ENCODE results near the gene FKBP10.
"Not testable (repeated sequence)": the region's sequence is repeated elsewhere in the genome, so short reads cannot be mapped to it uniquely, and the experiment has no call there.

Gene FKBP10

GRCh38 chr17:41773731-41774193 is 39.0 kb upstream of the FKBP10 start:
- no peak for TF ChIP-seq JUND (IDR thresholded peaks at IDR 0.05; ENCODE audit: low read depth)
- peak in 1 of 2 experiments; percentile 49 for DNase-seq (ENCODE audit: low read depth in 1 of 2, low spot score in 1 of 2)
- in situ Hi-C loops (cut with HindIII; ENCODE audit: low pct_unique_long_range_greater_than_20kb, low sequenced_read_pairs) = no loop called here

GRCh38 chr17:41775394-41776226 is 37.2 kb upstream of the FKBP10 start:
- DNase-seq (ENCODE audit: low read depth in 1 of 2, low spot score in 1 of 2) = no peak
- in situ Hi-C loops (cut with HindIII; ENCODE audit: low pct_unique_long_range_greater_than_20kb, low sequenced_read_pairs) = no loop called here
- TF ChIP-seq JUND (IDR thresholded peaks at IDR 0.05; ENCODE audit: low read depth) = no peak

- in situ Hi-C loops (cut with HindIII; ENCODE audit: low pct_unique_long_range_greater_than_20kb, low sequenced_read_pairs); DNase-seq (ENCODE audit: low read depth in 1 of 2, low spot score in 1 of 2): not testable (repeated sequence)
Measured at GRCh38 chr17:41776262-41776900, 36.4 kb upstream of the FKBP10 start.

- in situ Hi-C loops (cut with HindIII; ENCODE audit: low pct_unique_long_range_greater_than_20kb, low sequenced_read_pairs) = no loop called here
- peak in 1 of 2 experiments; percentile 73 for DNase-seq (ENCODE audit: low read depth in 1 of 2, low spot score in 1 of 2)
- TF ChIP-seq JUND (IDR thresholded peaks at IDR 0.05; ENCODE audit: low read depth) = no peak
Measured at GRCh38 chr17:41777157-41777573, 35.6 kb upstream of the FKBP10 start.

GRCh38 chr17:41777574-41778188 is 35.1 kb upstream of the FKBP10 start:
- in situ Hi-C loops (cut with HindIII; ENCODE audit: low pct_unique_long_range_greater_than_20kb, low sequenced_read_pairs) = no loop called here
- DNase-seq (ENCODE audit: low read depth in 1 of 2, low spot score in 1 of 2) = peak in 1 of 2 experiments; percentile 94
- no peak for TF ChIP-seq JUND (IDR thresholded peaks at IDR 0.05; ENCODE audit: low read depth)

GRCh38 chr17:41779954-41780353 is 32.9 kb upstream of the FKBP10 start:
- TF ChIP-seq JUND (IDR thresholded peaks at IDR 0.05; ENCODE audit: low read depth) = no peak
- in situ Hi-C loops (cut with HindIII; ENCODE audit: low pct_unique_long_range_greater_than_20kb, low sequenced_read_pairs) = no loop called here
- DNase-seq (ENCODE audit: low read depth in 1 of 2, low spot score in 1 of 2) = no peak

- TF ChIP-seq JUND (IDR thresholded peaks at IDR 0.05; ENCODE audit: low read depth) = no peak
- DNase-seq (ENCODE audit: low read depth in 1 of 2, low spot score in 1 of 2) = peak in 1 of 2 experiments; percentile 44
- in situ Hi-C loops (cut with HindIII; ENCODE audit: low pct_unique_long_range_greater_than_20kb, low sequenced_read_pairs) = no loop called here
Measured at GRCh38 chr17:41781404-41782110, 31.2 kb upstream of the FKBP10 start.

- no peak for TF ChIP-seq JUND (IDR thresholded peaks at IDR 0.05; ENCODE audit: low read depth)
- in situ Hi-C loops (cut with HindIII; ENCODE audit: low pct_unique_long_range_greater_than_20kb, low sequenced_read_pairs) = no loop called here
- no peak for DNase-seq (ENCODE audit: low read depth in 1 of 2, low spot score in 1 of 2)
Measured at GRCh38 chr17:41782142-41782541, 30.7 kb upstream of the FKBP10 start.

GRCh38 chr17:41784207-41784744 is 28.5 kb upstream of the FKBP10 start:
- in situ Hi-C loops (cut with HindIII; ENCODE audit: low pct_unique_long_range_greater_than_20kb, low sequenced_read_pairs) = no loop called here
- peak; percentile 70 to 91 for DNase-seq (ENCODE audit: low read depth in 1 of 2, low spot score in 1 of 2)
- TF ChIP-seq JUND (IDR thresholded peaks at IDR 0.05; ENCODE audit: low read depth) = no peak

- in situ Hi-C loops (cut with HindIII; ENCODE audit: low pct_unique_long_range_greater_than_20kb, low sequenced_read_pairs) = no loop called here
- TF ChIP-seq JUND (IDR thresholded peaks at IDR 0.05; ENCODE audit: low read depth) = no peak
- peak in 1 of 2 experiments; percentile 73 for DNase-seq (ENCODE audit: low read depth in 1 of 2, low spot score in 1 of 2)
Measured at GRCh38 chr17:41785091-41785858, 27.5 kb upstream of the FKBP10 start.

GRCh38 chr17:41785859-41786226 is 27.0 kb upstream of the FKBP10 start:
- DNase-seq (ENCODE audit: low read depth in 1 of 2, low spot score in 1 of 2) = peak in 1 of 2 experiments; percentile 95
- in situ Hi-C loops (cut with HindIII; ENCODE audit: low pct_unique_long_range_greater_than_20kb, low sequenced_read_pairs) = no loop called here
- TF ChIP-seq JUND (IDR thresholded peaks at IDR 0.05; ENCODE audit: low read depth) = no peak

Data from T47D (cell line).